GDM1 (cell line): ENCODE measurements around the gene PEPD.

Source experiments
- DNase-seq: peaks from one replicate; lab custom pipeline; 2025; lab: John Stamatoyannopoulos, UW

PEPD gene

GRCh38 chr19:33472691-33473652 lies 48.6 kb downstream of the PEPD start:
- no peak for DNase-seq

DNA sequence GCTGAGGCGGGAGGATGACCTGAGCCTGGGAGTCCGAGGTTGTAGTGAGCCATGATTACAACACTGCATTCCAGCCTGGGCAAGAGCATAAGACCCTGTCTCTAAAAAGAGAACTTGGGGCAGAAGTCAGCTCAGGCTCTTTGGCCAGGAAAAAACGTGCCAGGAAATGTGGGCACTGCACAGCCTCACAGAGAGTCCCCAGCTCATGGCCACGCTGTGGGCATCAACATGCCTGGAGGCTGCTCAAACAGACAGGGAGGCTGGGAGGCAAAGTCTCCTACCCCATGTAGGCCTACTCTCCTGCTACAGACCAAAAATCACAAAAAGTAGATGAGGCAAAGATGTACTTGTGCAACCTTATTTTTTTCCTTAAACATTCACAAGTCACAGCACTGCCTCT lies 49.4 kb downstream of the PEPD start:
- no peak for DNase-seq

DNA sequence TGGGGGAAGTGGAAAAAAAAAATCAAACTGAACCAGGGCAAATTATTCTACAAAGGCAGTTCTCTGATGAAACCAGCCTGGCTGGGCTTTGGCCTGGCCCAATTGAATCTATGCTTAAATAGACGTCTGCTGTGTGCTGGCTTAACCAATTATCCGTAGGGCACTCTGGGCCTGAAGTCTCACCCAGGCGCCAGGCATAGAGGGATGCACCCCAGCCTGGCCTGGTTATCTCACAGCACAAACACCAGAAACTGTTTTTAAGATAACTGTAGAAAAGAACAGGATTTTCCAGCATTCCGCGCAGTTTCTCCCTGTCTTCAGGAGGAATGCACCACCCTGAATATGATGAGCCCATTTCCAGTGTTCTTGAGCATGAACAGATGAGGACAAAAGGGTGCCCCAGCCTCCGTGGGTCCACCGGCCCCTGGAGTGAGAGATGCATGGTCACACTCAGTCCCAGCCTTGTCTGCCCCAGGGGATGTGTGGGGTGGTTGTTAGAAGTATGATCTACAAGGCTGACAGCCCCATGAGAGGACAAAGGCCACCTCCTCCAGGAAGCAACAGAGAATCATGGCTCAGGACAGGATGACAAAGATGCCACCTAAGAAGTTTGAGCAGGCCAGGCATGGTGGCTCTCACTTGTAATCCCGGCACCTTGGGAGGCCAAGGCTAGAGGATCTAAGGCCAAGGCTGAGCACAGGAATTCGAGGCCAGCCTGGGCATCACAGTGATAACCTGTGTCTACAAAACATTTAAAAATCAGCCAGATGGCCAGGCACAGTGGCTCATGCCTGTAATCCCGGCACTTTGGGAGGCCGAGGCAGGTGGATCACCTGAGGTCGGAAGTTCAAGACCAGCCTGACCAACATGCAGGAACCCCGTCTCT lies 50.2 kb downstream of the PEPD start:
- DNase-seq = no peak

- no peak for DNase-seq
Measured at GRCh38 chr19:33470686-33471085, 50.9 kb downstream of the PEPD start.

DNA sequence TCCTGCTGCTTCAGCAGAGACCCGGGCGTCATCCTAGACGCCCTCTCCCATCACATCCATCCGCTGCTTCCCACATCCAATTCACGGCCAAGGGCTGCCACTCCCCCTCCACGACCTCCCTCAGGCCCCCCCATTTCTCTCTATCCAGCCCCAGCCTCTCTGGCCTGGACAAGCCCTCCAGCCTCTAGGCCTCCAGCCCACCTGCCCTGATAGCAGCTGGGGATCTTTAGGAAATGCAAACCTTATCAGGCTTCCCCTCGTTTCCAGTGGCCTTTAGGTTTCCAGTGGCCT lies 51.6 kb downstream of the PEPD start:
- DNase-seq = no peak

DNA sequence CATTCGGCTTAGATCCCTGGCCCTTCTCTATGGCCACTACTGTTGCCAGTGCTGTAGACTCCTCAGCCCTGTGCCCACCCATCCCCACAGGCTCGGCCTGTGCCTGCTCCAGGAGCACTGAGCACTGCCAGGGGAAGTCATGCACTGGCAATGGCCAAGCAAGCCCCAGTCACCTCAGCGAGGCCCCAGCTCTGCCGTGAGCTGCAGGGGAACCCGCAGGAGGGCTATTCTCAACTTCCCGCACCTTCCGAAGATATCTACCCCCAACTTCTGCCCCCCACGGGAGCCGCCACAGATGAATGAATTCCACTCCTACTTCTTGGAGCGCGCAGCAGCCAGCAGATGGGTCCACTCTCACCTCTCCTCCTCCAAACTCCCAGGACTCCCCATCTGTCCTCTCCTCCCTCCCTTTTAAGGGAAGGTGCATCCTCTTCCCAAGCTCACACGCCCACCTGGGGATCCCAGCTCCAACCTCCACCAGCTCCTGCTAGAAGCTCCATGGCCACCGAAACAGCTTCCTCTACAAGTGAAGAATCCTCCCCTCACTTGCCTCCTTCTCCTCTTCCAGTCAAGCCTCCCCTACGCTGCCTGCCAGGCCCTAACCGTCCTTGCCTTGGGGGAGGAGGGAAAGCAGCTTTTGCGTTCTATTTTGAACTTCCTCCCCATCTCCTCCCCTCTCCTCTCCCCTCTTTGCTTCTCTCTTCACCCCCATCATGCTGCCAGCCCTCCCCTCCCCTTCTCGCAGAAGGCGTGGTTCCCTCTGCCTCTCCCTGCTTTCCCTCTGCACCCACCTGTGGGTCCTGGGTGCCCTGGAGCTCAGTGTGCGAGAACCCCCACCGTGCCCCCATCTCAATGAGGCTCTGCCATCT lies 52.2 kb downstream of the PEPD start:
- no peak for DNase-seq

DNA sequence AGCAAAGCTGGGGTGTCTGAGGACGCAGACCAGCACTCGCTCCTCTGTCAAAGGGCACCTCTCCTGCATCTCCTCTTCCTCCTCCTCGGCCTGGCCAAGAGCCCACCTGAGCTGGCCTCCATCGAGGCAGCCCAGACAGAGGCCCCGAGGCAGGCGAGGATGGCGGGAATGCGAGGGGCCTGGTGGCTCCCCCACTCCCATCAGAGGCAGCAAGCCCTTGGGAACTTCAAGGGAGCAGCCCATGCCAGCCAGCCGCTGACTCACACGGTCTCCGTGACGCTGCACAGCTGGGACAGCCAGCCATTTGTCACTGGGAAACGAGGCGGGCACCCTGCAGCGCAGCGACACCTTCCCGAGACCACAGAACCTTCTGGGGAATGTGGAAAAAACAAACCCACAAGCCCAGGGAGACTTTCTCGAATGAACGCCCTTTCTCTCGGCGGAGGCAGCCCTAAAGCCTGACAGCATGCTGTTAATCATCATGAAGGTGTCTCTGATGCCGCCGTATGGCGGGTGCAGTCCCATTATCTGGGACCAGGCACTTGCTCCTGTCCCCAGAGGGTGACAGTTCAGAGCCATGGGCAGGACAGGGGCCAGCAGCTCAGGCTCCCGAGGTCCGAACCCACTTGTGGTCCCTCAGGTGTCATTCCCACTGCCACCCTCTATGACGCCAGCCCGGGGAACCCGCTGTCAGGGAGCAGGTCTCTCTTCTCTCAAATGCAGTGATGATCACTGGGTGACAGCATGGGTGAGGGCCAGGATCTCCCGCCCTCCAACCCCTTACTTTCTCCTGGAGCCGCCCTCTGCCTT lies 53.0 kb downstream of the PEPD start:
- no peak for DNase-seq

DNA sequence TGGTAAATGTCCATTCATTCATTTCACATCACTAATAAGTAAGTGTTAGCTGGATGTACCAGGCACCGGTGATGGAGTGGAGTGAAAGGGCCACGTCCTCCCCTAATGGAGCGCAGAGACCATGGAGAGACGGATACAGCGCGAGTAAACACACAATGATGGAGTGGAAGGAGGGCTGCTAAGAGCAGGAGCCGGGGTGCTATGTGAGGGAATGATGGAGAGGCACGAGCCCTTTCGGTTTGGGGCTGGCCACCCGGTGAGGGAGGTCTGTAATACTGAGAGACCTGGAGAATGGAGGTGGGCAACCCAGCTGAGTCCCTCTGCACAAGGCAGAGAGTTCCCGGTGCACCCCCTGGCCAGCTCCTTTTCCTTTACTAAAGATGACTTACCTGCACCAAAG lies 53.7 kb downstream of the PEPD start:
- DNase-seq = no peak

- DNase-seq = no peak
Measured at GRCh38 chr19:33465834-33466233, 55.8 kb downstream of the PEPD start.

DNA sequence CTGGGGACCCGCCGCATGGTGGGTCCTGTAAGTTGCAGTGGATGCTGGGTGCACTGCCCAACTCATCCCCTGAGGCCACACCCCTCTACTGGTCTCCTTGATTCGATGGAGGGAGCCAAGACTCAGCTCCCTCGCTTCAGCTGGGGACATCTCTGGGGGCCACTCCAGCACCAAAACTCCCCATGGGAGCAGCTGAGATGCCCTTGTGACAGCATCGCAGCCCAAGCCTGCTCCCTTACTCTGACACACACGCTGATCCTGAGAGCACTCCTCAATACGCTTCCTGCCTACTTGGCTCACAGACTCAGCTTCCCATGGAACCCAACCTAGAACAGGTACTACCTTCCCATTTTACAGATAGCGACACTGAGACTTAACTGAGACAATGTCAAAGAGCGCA lies 56.2 kb downstream of the PEPD start:
- no peak for DNase-seq

- DNase-seq = no peak
Measured at GRCh38 chr19:33464733-33465115, 56.9 kb downstream of the PEPD start.

DNA sequence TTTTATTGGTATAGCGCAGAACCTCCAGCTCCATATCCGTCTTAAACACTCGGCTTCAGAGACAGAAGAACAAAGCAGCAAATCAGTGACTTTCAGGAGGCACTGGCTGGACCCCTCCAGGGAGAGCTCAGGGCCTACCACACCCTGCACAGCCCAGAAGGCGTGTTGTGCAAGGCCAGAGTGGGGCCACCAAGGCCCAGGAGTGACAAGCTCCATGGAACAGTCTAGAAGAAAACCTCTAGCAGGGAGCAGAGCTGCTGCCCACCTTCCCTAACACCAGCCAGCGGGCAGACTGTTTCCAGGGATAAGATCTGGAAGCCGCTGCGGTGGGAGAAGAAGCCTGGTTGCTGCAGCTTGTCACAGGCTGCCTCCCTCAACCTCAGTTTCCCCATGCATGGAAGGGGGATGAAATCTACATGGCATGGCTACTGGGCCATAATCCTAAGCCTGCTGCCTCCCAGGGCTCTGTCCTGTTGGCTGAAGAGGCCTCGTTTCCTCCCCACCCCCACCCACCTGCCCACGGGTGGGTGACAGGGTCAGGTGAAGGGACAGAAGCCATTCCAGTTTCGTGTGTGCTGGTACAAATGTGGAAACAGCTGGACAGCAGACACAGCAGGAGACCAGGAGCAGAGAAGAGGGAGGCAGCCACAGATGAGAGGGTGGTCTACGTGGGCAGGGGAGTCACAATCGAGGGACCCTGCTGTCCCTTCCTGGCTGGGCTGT lies 57.4 kb downstream of the PEPD start:
- no peak for DNase-seq

DNA sequence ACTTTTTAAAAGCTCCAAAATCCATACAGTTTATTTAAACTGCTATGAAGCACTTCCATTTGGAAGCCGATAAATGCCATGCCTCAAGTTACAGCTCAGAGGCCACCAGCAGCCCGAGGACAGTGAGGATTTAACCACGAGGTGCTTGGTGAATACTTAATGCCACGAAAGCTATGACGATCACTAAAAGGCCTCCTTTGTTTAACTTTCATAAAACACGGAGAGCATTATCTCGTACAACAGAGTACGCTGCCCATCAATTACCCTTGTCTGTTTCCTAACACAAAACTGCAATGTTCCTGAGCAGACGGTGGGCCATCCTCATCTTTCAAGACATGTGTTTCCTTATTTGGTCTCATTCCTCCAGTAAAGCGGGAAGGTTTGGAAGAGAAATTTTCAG lies 58.4 kb downstream of the PEPD start:
- DNase-seq = no peak

- no peak for DNase-seq
Measured at GRCh38 chr19:33462112-33462791, 59.3 kb downstream of the PEPD start.

- no peak for DNase-seq
Measured at GRCh38 chr19:33461256-33462111, 60.1 kb downstream of the PEPD start.

- DNase-seq = no peak
Measured at GRCh38 chr19:33460221-33460908, 61.2 kb downstream of the PEPD start.

DNA sequence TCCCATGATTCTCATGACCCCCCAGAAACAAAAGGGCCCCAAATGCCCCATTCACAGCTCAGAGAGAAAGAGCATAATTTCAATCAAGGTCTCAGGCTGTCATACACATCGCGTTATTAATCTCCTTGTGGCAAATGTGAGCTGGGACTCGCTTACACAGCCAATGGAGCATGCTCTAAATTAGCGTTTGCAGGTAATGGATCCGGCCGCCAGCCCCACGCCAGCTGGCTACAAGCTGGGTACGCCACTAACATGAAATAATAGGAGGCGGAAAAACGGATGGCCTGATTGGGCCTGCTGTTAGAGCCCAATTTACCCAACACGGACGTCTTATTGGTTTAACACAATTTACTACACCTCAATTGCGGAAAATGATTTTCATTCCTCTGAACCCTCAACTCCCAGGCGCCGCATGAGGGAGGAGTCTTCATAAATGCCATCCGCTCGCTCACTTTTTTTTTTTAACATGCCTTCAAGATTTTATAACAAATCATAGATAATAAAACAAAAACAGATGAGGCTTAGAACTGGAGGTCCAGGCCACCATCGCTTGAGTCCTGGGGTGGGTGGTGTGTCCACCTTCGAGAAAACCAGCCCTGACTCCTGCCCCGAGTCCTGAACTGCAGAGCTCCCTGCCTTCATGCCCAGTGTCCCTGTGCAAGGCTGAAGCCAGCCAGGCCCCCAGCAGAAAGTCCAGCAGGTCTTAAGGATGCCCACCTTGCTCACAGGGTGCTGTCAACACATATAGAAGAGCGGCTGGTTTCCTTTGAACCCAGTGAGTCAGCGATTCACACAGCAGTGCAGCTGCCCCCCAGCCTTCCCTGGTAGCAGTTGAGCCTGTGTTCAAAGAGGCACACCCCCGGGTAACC lies 62.1 kb downstream of the PEPD start:
- DNase-seq = no peak

DNA sequence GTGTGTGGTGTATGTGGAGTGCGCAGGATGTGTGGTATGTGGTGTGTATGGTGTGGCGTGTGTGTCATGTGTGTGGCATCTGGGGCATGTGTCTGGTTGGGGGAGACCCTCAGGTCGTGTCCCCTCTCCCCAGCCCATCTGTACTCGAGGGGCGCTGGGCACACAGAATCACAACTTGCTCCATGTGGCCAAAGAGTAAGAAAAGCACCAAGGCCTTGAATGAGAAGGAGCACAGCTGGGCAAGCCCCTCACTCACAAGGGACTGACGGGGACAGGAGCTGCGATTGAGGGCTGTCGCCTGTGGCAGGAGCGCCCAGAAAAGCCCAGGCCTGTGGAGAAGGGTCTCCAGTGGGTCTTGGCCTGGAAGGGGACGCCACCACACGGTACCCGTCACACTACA lies 62.8 kb downstream of the PEPD start:
- no peak for DNase-seq
